ENCODE measurements around the gene RPP25L. TPM values are rescaled to one million over a fixed set of nuclear protein-coding genes. Genes with fewer than 3 reads are reported as not detected.

The RPP25L gene
- total RNA-seq, 2 experiments from 2014 or later, result 27.2 to 29.3 TPM

DNA sequence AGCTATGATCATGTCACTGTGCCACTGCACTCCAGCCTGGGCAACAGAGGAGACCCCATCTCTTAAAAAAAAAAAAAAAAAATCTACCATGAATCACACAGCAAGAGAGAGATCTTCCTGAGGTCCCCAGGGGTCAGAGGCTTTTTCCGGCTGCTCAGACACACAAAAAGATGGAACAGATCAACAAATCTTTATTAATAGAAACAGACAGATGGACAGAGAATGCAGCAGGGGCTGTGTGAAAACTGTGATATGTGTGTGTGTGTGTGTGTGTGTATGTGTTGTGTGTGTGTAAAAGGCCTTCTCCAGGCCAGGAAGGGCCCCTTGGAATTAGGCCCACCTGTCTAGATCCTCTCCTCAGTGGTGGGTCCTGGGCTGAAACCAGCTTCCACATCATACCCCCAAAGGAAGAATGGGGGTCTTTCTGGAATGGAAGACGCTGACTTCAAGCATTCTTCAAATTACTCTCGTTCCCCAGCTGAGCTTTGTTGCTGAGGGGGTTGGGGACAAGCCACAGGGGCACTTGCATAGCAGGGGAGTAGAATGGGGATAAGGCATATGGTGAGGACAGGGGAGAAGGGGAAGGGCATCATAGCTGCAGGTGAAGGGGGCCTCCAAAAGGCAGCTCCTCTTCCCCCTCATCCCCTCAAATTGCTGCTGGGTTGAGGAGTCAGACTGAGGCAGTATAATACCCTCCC, 22.8 kb upstream of the RPP25L start:
- DNase-seq (no peak), ATAC-seq (ENCODE audit: low read depth) (no peak)
- H3K36me3 Mint-ChIP-seq, result peaks cover 2% of the 10 kb centered on the region
- H3K9me3 Mint-ChIP-seq, result no peaks in the 10 kb centered on the region
- POLR2A ChIA-PET, result interaction anchor here (1.1 to 7.1 kb wide), 5 partner anchors 11 to 30 kb away, joined by 3 to 117 read pairs (median 11); partner anchors contain the start of genes DCTN3, GALT and RPP25L
- peaks cover 15% of the 10 kb centered on the region for H3K27me3 Mint-ChIP-seq
- H3K27ac Mint-ChIP-seq, result no peak overlapping the region
- H3K4me3 Mint-ChIP-seq, result no peak overlapping the region
- peaks cover 31% of the 10 kb centered on the region for H3K4me1 Mint-ChIP-seq

DNA sequence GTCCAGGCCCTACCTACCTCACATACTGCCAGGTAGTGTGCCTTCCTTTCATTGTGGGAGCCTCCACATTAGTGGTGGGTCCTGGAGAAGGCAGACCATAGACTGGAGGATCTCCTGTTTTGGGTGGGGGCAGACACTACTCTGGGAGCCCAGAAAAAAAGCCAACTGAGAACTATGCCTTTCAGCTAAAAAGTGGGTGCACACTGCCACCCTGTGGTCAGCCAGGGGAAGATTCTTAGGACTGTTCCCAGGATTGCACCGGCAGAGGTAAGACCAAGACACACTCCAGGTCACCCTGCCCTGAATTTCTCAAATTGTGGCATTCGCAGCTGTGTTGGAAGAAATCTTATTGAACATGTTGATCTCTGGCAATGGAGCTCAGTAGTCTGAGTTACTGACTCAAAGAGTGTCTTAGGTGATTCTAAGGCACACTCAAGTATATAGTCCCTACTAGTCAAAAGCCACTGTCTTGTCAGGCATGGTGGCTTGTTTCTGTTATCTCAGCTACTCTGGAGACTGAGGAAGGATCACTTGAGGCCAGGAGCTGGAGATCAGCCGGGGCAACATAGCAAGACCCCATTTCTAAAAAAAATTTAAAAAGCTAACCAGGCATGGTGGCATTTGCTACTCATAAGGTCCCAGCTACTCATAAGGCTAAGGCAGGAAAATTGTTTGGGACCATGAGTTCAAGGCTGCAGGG, 22.1 kb upstream of the RPP25L start:
- H3K4me3 Mint-ChIP-seq, result no peak overlapping the region
- peaks cover 35% of the 10 kb centered on the region for H3K4me1 Mint-ChIP-seq
- H3K27me3 Mint-ChIP-seq, result peaks cover 20% of the 10 kb centered on the region
- H3K9me3 Mint-ChIP-seq, result no peaks in the 10 kb centered on the region
- ATAC-seq (ENCODE audit: low read depth) (peak; percentile 21), DNase-seq (peak; percentile 83)
- no peak overlapping the region for H3K27ac Mint-ChIP-seq
- POLR2A ChIA-PET, result interaction anchor here (1.1 to 7.1 kb wide), 5 partner anchors 11 to 31 kb away, joined by 3 to 117 read pairs (median 11); partner anchors contain the start of genes DCTN3, GALT and RPP25L
- H3K36me3 Mint-ChIP-seq, result peaks cover 2% of the 10 kb centered on the region

DNA sequence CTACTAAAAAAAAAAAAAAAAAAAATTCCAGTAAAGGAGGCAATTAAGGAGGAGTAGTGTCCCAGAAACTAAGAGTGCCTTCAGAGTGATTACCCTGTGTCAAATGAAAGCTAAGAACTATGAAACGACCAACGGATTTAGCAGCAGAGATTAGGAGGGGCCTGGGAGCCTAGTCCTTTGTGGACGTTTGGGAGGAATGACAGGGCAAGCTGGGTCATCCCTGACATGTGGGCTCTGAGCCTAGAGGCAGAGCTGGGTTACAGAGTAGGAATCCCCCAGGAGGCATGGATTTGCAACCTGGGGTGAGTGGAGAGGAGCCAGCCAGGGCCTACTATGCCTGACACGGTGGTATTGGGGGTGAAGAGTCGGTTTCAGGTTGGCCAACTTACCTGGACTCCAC, 21.3 kb upstream of the RPP25L start:
- DNase-seq (no peak), ATAC-seq (ENCODE audit: low read depth) (no peak)
- H3K27ac Mint-ChIP-seq, result no peak overlapping the region
- H3K27me3 Mint-ChIP-seq, result peaks cover 25% of the 10 kb centered on the region
- no peak overlapping the region for H3K4me3 Mint-ChIP-seq
- POLR2A ChIA-PET, result interaction anchor here (1.7 to 7.1 kb wide), 3 partner anchors 13 to 19 kb away, joined by 11 to 117 read pairs (median 75); partner anchors contain the start of genes DCTN3, GALT and RPP25L
- peaks cover 31% of the 10 kb centered on the region for H3K4me1 Mint-ChIP-seq
- peaks cover 2% of the 10 kb centered on the region for H3K36me3 Mint-ChIP-seq
- H3K9me3 Mint-ChIP-seq, result no peaks in the 10 kb centered on the region

DNA sequence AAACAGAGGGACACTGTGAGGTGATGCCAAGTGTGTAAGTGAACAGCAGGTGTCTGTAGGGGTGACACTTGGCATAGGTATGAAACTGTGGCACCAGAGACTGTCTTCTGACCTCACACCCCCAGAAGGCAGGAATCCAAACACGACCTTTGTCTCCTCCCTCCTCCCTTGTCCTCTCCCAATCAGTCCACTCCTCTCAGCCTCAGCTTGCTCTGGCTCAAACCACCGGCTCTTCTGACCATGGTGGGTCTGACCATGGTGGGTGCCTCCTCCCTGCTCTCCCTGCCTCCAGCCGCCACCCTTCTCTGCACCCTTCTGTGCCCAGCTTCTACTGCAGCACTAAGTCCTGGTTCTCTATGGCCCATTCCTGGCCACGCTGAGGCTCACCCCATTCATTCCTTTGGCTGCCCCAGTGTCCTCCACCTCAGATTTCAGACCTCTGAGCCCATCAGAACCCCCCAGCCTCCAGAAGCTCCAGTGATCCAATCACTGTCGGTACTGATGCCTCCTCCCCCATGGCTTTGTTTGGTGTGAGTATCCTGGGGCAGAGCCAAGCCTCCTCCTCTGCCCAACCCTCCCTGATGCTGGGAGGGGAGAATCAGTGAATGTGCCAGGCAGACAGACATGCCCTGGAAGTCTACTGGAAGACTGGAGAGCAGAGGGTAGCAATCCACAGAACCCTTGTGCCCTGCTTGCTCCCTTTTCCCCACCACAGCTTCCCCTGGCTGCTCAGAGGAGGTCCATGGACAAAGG, 18.7 kb upstream of the RPP25L start:
- Mint-ChIP-seq H3K9me3 (no peaks in the 10 kb centered on the region), H3K36me3 (peaks cover 2% of the 10 kb centered on the region), H3K27me3 (peaks cover 51% of the 10 kb centered on the region), H3K4me1 (peaks cover 21% of the 10 kb centered on the region), H3K27ac (no peak overlapping the region), H3K4me3 (no peak overlapping the region)
- no peak for DNase-seq
- no peak for ATAC-seq (ENCODE audit: low read depth)
- POLR2A ChIA-PET, result no interaction called here

DNA sequence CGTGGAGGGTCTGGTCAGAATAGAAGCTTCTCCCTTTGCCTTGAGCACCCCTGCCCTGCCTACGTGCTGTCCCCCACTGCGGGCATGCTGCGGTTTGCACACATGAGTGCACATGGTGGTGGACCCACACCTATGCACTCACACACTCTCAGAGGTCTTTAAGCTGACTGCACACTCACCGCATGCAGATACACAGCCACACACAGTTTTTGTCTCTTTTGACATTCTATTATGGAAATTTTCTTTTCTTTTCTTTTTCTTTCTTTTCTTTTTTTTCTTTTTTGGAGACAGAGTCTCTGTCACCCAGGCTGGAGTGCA, 17.6 kb upstream of the RPP25L start:
- Mint-ChIP-seq H3K36me3 (no peaks in the 10 kb centered on the region), H3K9me3 (no peaks in the 10 kb centered on the region)
- POLR2A ChIA-PET, result interaction anchor here (1.3 to 1.6 kb wide), 2 partner anchors 9 kb away, joined by 3 to 8 read pairs; partner anchors contain the start of genes DCTN3 and SIGMAR1

DNA sequence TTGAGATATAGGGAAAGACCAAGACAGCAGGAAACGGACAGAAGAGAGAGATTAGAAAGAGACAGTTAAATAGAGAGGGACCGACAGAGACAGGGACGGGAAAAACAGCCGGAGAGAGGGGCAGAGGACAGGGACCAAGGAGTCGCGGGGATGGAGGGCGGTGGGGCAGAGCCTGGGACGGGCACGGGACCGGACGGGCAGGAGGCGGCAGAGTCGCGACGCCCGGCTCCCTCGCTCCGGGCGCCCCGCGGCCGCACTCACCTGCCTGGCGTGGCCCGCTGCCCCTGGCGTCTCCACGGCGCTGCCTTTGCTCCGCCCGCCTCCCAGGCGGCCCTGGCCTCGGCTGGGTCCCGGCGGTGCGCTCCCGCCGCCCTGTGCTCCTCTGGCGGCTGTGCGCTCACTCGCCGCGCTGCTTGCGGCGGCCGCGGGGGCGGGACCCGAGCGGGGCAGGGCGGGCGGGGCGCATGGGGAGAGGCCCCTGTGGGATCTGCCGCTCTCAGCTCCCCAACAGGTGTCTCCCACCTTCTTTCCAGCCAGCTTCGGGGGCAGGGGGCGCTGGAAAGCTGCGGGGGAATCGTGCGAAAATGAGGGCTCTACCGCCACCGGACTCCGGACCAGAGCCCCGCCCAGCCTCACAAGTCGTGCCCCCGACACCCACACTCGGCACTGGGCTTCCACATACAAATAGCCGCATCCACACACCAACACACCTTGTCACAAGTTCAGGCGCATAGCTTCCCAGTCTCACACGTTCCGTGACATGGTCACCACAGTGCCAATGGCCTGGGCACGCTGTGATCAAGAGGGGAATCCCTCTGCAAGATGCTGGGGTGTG, 17.0 kb upstream of the RPP25L start, which contains the start of gene ARID3C:
Gene ARID3C, minus strand, starts transcription at position 411 of the 835 bp plus-strand sequence. CDS start 1,052 bp downstream, outside the sequence.
- ATAC-seq (ENCODE audit: low read depth), result peak; percentile 71
- Mint-ChIP-seq H3K4me3 (peak within 1 kb of the TSS; percentile 77), H3K9me3 (no peaks in the 10 kb centered on the region), H3K4me1 (peaks cover 12% of the 10 kb centered on the region), H3K36me3 (no peaks in the 10 kb centered on the region), H3K27me3 (peaks cover 65% of the 10 kb centered on the region), H3K27ac (no peak within 1 kb of the TSS)
- DNase-seq, result peak; percentile 56
- POLR2A ChIA-PET, result interaction anchor here (1.3 to 1.6 kb wide), 2 partner anchors 9 kb away, joined by 3 to 8 read pairs; partner anchors contain the start of genes DCTN3 and SIGMAR1

More for the DNA sequence above, 17.6 kb upstream of the RPP25L start:
- Mint-ChIP-seq H3K4me3 (peak overlapping the region; percentile 68), H3K27me3 (peaks cover 60% of the 10 kb centered on the region), H3K4me1 (peaks cover 13% of the 10 kb centered on the region), H3K27ac (no peak overlapping the region)
- DNase-seq (no peak), ATAC-seq (ENCODE audit: low read depth) (no peak)

DNA sequence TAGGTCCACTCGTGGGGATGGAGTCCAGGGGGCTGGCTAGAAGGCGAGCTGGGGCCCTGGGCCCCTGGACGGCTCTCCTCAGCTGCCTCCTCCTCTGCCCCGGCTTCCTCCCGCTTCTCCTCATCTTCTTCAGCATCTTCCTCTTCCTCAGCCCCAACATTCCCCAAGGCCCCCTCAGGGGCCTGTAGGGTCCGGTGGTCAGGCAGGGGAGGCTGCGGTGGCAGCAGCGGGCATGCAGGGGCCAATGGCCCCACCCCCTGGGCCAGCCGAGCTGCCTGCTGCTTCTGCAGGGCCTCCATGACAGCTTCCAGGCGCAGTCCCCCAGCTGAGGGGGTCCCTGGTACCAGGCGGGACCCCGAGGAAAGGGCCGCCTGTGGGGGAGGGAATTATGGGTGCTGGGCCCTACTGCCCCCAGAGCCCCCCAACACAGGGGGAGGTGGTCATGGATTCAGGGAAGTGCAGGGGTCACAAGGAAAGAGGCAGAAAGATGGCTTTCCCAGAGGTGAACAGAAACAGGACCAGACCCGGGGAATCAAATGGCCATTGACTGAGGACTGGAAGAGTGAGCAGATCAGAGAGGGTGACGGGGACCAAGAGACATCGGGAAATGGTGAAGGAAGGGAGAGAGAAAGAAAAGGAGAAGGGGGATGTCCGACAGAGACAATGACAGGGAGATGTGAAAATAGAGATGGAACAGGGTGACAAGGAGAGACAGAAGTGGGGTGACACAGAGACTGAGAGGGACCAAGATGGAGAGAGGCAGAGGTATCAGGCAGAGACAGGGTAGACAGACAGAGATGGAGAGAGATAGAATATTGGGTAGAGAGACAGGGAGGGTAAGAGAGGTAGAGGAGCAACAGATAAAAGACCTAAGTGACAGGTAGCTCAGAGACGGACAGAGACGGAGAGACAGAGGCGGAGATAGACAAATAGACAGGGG, 16.1 kb upstream of the RPP25L start:
- Mint-ChIP-seq H3K4me3 (peak overlapping the region; percentile 77), H3K4me1 (peaks cover 14% of the 10 kb centered on the region), H3K27me3 (peaks cover 72% of the 10 kb centered on the region), H3K27ac (no peak overlapping the region), H3K9me3 (no peaks in the 10 kb centered on the region), H3K36me3 (peaks cover 2% of the 10 kb centered on the region)
- no peak for ATAC-seq (ENCODE audit: low read depth)
- no peak for DNase-seq
- POLR2A ChIA-PET, result interaction anchor here (1.6 kb wide), 1 partner anchor 8 kb away, joined by 8 read pairs; the partner anchor contains the start of gene DCTN3

DNA sequence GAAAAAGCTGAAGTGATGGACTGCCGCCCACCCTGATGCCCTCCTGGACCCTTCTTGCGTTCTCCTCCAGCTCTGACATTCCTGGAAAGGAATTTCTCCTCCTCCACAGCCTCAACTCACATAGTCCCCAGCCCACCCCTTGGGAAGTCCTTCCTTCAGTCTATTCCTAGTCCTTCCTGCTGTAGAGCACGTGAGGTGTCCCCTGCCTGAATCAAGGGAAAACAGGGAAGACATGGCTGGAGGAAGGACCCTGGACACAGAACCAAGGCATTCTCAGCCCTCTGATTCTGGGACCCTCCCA, 13.2 kb upstream of the RPP25L start:
- ATAC-seq (ENCODE audit: low read depth) (no peak), DNase-seq (no peak)
- Mint-ChIP-seq H3K4me1 (peaks cover 20% of the 10 kb centered on the region), H3K27ac (no peak overlapping the region), H3K36me3 (peaks cover 2% of the 10 kb centered on the region), H3K27me3 (peaks cover 74% of the 10 kb centered on the region), H3K9me3 (no peaks in the 10 kb centered on the region), H3K4me3 (no peak overlapping the region)
- POLR2A ChIA-PET, result interaction anchor here (1.3 kb wide), 1 partner anchor 13 kb away, joined by 5 read pairs; the partner anchor contains the start of gene SIGMAR1

DNA sequence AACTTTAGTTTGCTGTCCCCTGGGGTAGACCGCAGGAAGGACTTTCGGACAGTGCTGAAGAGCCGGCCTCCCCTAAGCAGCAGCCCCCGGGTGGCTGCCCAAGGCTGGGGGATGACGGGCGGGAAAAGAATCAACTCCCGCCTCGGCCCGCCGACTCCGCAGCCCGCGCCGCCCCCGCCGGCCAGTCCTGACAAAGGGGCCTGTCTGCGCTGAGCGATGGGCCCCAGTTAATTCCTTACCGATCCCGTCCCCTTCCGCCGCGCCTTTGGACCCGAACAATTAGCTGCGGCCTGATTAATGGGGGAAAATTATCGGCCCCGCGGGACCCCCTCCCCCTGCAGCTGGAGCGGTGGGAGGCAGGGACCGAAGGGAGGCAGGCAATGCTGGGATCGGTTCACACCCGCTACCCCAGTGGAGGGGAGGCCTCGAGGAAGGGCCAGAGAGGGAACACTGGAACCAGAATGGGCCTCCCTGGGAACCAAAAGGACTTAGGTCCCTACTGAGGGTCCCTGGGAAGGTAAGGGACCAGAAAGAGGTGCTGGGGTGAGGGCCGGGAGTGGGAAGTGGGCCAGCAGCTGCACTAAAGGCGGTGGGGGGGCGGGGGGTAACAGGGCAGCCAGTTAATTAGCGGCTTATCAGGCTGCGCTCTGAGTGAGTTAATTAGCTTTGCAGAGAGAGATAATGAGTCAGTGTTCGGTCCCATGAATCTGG, 12.7 kb upstream of the RPP25L start:
- H3K9me3 Mint-ChIP-seq, result no peaks in the 10 kb centered on the region
- ATAC-seq (ENCODE audit: low read depth) (no peak), DNase-seq (no peak)
- H3K27ac Mint-ChIP-seq, result no peak overlapping the region
- no peak overlapping the region for H3K4me3 Mint-ChIP-seq
- POLR2A ChIA-PET, result no interaction called here
- H3K27me3 Mint-ChIP-seq, result peaks cover 69% of the 10 kb centered on the region
- peaks cover 23% of the 10 kb centered on the region for H3K4me1 Mint-ChIP-seq
- H3K36me3 Mint-ChIP-seq, result peaks cover 2% of the 10 kb centered on the region

DNA sequence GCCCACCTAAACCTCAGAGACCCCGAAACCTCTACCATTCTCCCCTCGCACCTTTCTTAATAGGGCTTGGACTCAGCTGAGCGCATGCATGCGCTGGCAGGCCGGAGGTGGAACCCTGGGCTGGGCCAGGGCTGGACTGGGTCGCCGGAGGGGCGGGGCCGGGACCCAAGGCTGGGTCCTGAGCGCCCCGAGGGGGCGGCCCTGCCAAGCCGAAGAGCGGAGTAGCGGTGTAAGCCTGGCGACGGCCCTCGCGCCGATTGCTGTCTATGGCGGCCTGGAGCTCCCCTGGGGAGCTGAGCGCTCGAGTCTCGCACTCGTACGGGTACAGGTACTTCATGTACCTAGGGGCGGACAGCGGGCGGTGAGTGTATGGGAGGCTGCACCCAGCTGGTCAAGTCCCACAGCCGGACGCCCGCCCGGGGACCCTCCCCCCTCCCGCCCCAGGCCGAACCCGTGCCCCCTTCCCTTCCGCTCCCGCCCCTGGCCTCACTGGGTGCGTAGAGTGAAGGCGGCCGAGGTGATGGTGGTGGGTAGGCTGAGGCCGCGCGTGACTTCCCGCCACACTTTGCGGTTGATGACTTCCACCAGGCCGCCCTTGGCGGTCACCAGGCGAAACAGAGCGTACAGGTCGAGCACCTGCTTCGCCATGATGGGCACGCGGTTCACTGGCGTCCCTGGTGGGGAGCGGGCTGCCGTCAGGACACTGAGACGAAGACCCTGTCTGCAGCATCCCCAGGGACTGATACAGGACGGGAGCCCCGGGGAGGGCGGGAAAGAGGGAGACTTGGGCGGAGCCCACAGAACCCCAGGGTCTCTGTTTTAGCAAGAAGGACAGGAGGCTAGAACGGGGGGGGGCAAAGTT, 11.7 kb upstream of the RPP25L start:
- H3K27me3 Mint-ChIP-seq, result peaks cover 64% of the 10 kb centered on the region
- no peak for ATAC-seq (ENCODE audit: low read depth)
- H3K9me3 Mint-ChIP-seq, result no peaks in the 10 kb centered on the region
- H3K4me3 Mint-ChIP-seq, result peak overlapping the region; percentile 19
- POLR2A ChIA-PET, result interaction anchor here (0.8 to 2.1 kb wide), 3 partner anchors 11 to 14 kb away, joined by 5 to 6 read pairs (median 6); partner anchors contain the start of gene SIGMAR1
- peaks cover 2% of the 10 kb centered on the region for H3K36me3 Mint-ChIP-seq
- DNase-seq, result peak; percentile 44
- peaks cover 25% of the 10 kb centered on the region for H3K4me1 Mint-ChIP-seq
- H3K27ac Mint-ChIP-seq, result no peak overlapping the region

All from activated naive CD8-positive, alpha-beta T cell treated with anti-CD3 and anti-CD28 coated beads, Interleukin-2, amount 10 ng/mL, durations not matched to agents 7 days and 5 days (primary cell).